CD14-positive monocyte (primary cell): ENCODE measurements around the gene NUDT17. TPM values are rescaled to one million over a fixed set of nuclear protein-coding genes. Genes with fewer than 3 reads are reported as not detected.

ENCODE experiments used
- DNase-seq, 3 donors: peaks; one replicate each; pipeline ENCODE4 v3.0.0-alpha.2; 2011 to 2022
- H2AFZ ChIP-seq: 2 replicates; pipeline ENCODE4 v1.6.0; 2012; ENCODE audit warnings: mild to moderate bottlenecking, low read depth, low read length, inconsistent platforms; ENCODE audit not compliant: insufficient read depth, poor library complexity, severe bottlenecking
- H3K27ac ChIP-seq, 2 donors: 1 replicate in 1 of 2; 2 replicates in 1 of 2; pipeline ENCODE4 v1.5.1; 2012 to 2013; ENCODE audit warnings: low read length in 2 of 2, control low read depth in 1 of 2, inconsistent platforms in 1 of 2, low read depth in 1 of 2, mild to moderate bottlenecking in 1 of 2
- H3K27me3 ChIP-seq, 2 donors: one replicate each; pipeline versions ENCODE4 v1.6.0 to v1.6.1; 2011 to 2013; ENCODE audit warnings: low read length in 2 of 2; ENCODE audit not compliant: control insufficient read depth in 2 of 2, insufficient read depth in 2 of 2
- H3K36me3 ChIP-seq, 2 donors: replicated peaks in 1 of 2; 1 replicate in 1 of 2; 2 replicates in 1 of 2; pipeline versions ENCODE4 v1.5.1 to v1.6.1; 2012 to 2013; ENCODE audit warnings: low read length in 2 of 2, control low read depth in 1 of 2, inconsistent platforms in 1 of 2, mild to moderate bottlenecking in 1 of 2; ENCODE audit not compliant: insufficient read depth in 2 of 2, control insufficient read depth in 1 of 2
- H3K4me1 ChIP-seq, 2 donors: 1 replicate in 1 of 2; 2 replicates in 1 of 2; pipeline versions ENCODE4 v1.5.1 to v1.6.1; 2012 to 2013; ENCODE audit warnings: low read length in 2 of 2, control low read depth in 1 of 2, inconsistent platforms in 1 of 2, mild to moderate bottlenecking in 1 of 2, moderate library complexity in 1 of 2; ENCODE audit not compliant: insufficient read depth in 2 of 2, control insufficient read depth in 1 of 2
- H3K4me2 ChIP-seq: replicated peaks from 2 replicates; pipeline ENCODE3; 2012; ENCODE audit warnings: low read length, moderate library complexity, mild to moderate bottlenecking; ENCODE audit not compliant: poor library complexity, severe bottlenecking; ENCODE audit errors: extremely low read depth
- H3K4me3 ChIP-seq, 3 experiments: fragments of 200-600 bp in 1 of 3; sonication (generic) in 1 of 3; replicated peaks in 1 of 3; 1 replicate in 2 of 3; 2 replicates in 1 of 3; pipeline ENCODE4 v1.5.1; 2011 to 2013; ENCODE audit warnings: low read length in 3 of 3, mild to moderate bottlenecking in 3 of 3, control low read depth in 2 of 3, low read depth in 2 of 3, inconsistent platforms in 1 of 3, moderate library complexity in 1 of 3
- H3K79me2 ChIP-seq: 2 replicates; pipeline ENCODE4 v1.6.0; 2012; ENCODE audit warnings: mild to moderate bottlenecking, control low read depth, inconsistent platforms, low read length, moderate library complexity; ENCODE audit not compliant: insufficient read depth
- H3K9ac ChIP-seq: 2 replicates; pipeline ENCODE4 v1.6.0; 2017; ENCODE audit warnings: low read length, mild to moderate bottlenecking; ENCODE audit not compliant: insufficient read depth, poor library complexity, severe bottlenecking
- H3K9me3 ChIP-seq, 2 donors: replicated peaks in 1 of 2; 1 replicate in 1 of 2; 2 replicates in 1 of 2; pipeline versions ENCODE4 v1.5.1 to v1.6.1; 2012 to 2013; ENCODE audit warnings: low read length in 2 of 2, control low read depth in 1 of 2; ENCODE audit not compliant: control insufficient read depth in 1 of 2, insufficient read depth in 1 of 2
- H4K20me1 ChIP-seq: 2 replicates; pipeline ENCODE4 v1.6.0; 2012; ENCODE audit warnings: mild to moderate bottlenecking, low read length, control low read depth, moderate library complexity; ENCODE audit not compliant: insufficient read depth
- H3K27ac Mint-ChIP-seq, 7 donors: one replicate each; pipeline ENCODE4 v1.8.0; 2020; ENCODE audit warnings: mild to moderate bottlenecking in 7 of 7, mixed read lengths in 7 of 7, moderate library complexity in 6 of 7, inconsistent platforms in 2 of 7
- H3K27me3 Mint-ChIP-seq, 3 donors: one replicate each; pipeline ENCODE4 v1.8.0; 2021 to 2022; ENCODE audit warnings: low read depth in 3 of 3, mild to moderate bottlenecking in 3 of 3, mixed read lengths in 3 of 3, moderate library complexity in 3 of 3, inconsistent platforms in 1 of 3
- H3K36me3 Mint-ChIP-seq, 2 donors: one replicate each; pipeline ENCODE4 v1.8.0; 2020; ENCODE audit warnings: mixed read lengths in 2 of 2, inconsistent platforms in 1 of 2, mild to moderate bottlenecking in 1 of 2
- H3K4me1 Mint-ChIP-seq: one replicate; pipeline ENCODE4 v1.8.0; 2020; ENCODE audit warnings: mild to moderate bottlenecking, mixed read lengths
- H3K4me3 Mint-ChIP-seq, 2 donors: one replicate each; pipeline ENCODE4 v1.8.0; 2020; ENCODE audit warnings: mild to moderate bottlenecking in 2 of 2, mixed read lengths in 2 of 2, moderate library complexity in 1 of 2
- H3K9me3 Mint-ChIP-seq, 7 donors: one replicate each; pipeline ENCODE4 v1.8.0; 2020 to 2022; ENCODE audit warnings: mixed read lengths in 7 of 7, mild to moderate bottlenecking in 6 of 7, moderate library complexity in 6 of 7, inconsistent platforms in 2 of 7
- CTCF ChIP-seq: fragments of 200-600 bp; IDR thresholded peaks from one replicate; pipeline ENCODE4 v1.8.0; 2022; ENCODE audit warnings: antibody characterized with exemption, mild to moderate bottlenecking
- WGBS: methylation state at CpG from one replicate; pipeline ENCODE4 v1.1.5; 2013; ENCODE audit warnings: missing lambda C conversion rate; ENCODE audit not compliant: insufficient coverage; 5-methylcytosine and 5-hydroxymethylcytosine counted together
- intact Hi-C, 2 donors: fragments of 100-400 bp; cut with micrococcal nuclease; formaldehyde crosslinking; loops; one replicate each; pipeline versions ENCODE4 v1.15.0 to v1.15.1; 2023
- polyA plus RNA-seq, 3 donors: library from polyadenylated mRNA; depleted of rRNA in 1 of 3; unstranded in 2 of 3; stranded (reverse) in 1 of 3; fragments of 300-500 nt in 2 of 3; fragments of >200 nt in 1 of 3; fragmentation: Illumina TruSeq in 2 of 3; gene quantifications; 1 replicate in 2 of 3; 2 replicates in 1 of 3; pipeline ENCODE4 v1.2.3, GENCODE V29; 2012 to 2021

Gene NUDT17
- polyA plus RNA-seq, 3 donors, result 2.1 to 6.4 (median 3.1) TPM

GRCh38 chr1:145874646-145875045, 29.2 kb downstream of the NUDT17 start:
- Histone ChIP-seq H3K27ac (no peak overlapping the region), H3K4me3 (no peak overlapping the region), H3K36me3 (no peaks in the 10 kb centered on the region), H3K27me3 (no peaks in the 10 kb centered on the region), H3K79me2 (no peaks in the 10 kb centered on the region), H3K4me1 (peaks cover 17 to 23% of the 10 kb centered on the region in 2 donors), H3K9ac (no peak overlapping the region), H2AFZ (no peak overlapping the region), H3K4me2 (no peak overlapping the region), H3K9me3 (no peaks in the 10 kb centered on the region), H4K20me1 (no peaks in the 10 kb centered on the region)
- 63% methylated on average over 11 of the region's 12 CpGs for WGBS
- Mint-ChIP-seq H3K27ac (peak overlapping the region in 1 of 7 donors; percentile 3), H3K4me1 (peaks cover 23% of the 10 kb centered on the region), H3K27me3 (peaks cover 4 to 9% (median 6%) of the 10 kb centered on the region in 3 donors), H3K4me3 (no peak overlapping the region), H3K9me3 (peaks cover 0 to 3% (median 0%) of the 10 kb centered on the region in 7 donors), H3K36me3 (peaks cover 0 to 2% of the 10 kb centered on the region in 2 donors)
- no peak for TF ChIP-seq CTCF
- DNase-seq, result no peak
- intact Hi-C loops, result no loop called here

- DNase-seq, result no peak
- Mint-ChIP-seq H3K9me3 (peaks cover 0 to 3% (median 0%) of the 10 kb centered on the region in 7 donors), H3K4me3 (no peak overlapping the region), H3K36me3 (peaks cover 0 to under 1% of the 10 kb centered on the region in 2 donors), H3K27ac (no peak overlapping the region), H3K27me3 (peaks cover under 1 to 5% (median 3%) of the 10 kb centered on the region in 3 donors), H3K4me1 (peaks cover 9% of the 10 kb centered on the region)
- Histone ChIP-seq H3K9ac (no peak overlapping the region), H3K4me1 (peaks cover 0 to under 1% of the 10 kb centered on the region in 2 donors), H2AFZ (no peak overlapping the region), H3K27ac (no peak overlapping the region), H3K27me3 (no peaks in the 10 kb centered on the region), H4K20me1 (no peaks in the 10 kb centered on the region), H3K9me3 (no peaks in the 10 kb centered on the region), H3K36me3 (no peaks in the 10 kb centered on the region), H3K4me2 (no peak overlapping the region), H3K4me3 (no peak overlapping the region), H3K79me2 (no peaks in the 10 kb centered on the region)
- 98% methylated on average over 7 of the region's 7 CpGs for WGBS
- TF ChIP-seq CTCF, result no peak
- intact Hi-C loops, result no loop called here
These were observed 32.6 kb downstream of the NUDT17 start for GRCh38 chr1:145877923-145878486.
